ENCODE measurements around the gene TMEM273.

TMEM273 gene, protein sequence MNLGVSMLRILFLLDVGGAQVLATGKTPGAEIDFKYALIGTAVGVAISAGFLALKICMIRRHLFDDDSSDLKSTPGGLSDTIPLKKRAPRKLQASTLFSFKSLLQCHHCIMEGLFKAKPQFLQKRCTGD

DNA sequence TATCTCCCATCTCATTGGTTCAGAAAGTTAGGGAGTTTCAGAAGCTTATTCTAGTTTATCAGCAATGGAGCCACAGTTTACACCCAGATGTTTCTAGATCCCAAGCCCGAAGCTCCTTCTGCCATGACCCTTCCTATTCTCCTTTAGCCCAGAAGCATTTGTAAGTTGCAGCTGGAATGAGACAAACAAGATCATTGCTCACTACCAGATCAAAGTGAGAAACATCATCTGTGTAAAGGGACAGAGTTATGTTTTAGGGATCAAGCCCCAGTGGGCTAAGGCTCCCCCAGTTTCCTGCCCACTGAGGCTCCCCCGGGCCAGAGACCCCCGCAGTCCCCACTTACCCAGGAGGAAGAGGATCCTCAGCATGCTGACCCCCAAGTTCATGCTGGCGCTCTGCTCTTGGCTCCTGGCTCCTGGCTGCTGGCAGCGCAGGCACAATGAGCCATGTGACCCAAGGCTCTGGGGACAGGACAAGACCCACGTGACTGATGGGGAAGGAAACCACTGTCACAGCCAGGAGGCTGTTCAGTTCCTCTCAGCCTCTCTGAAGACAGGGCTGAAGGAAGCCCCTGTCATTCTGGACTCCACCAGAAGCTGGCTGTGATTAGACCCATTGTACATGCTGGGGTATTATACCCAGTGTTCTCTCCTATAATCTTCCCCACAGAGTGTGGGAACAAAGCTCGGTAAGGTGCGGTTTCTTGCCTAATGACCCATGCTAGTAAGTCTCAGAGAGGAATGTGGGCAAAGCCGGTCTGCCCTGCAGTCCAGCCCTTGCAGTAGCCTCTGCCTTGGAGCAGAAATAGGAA is at the start of gene TMEM273:
TMEM273 (minus strand) TSS at position 442 of the 812 bp plus-strand sequence; CDS start at position 387, 55 bp downstream.
- peak; percentile 64 for DNase-seq

- DNase-seq: no peak
Observed at GRCh38 chr10:49237985-49238384, 49.8 kb upstream of the TMEM273 start.

DNA sequence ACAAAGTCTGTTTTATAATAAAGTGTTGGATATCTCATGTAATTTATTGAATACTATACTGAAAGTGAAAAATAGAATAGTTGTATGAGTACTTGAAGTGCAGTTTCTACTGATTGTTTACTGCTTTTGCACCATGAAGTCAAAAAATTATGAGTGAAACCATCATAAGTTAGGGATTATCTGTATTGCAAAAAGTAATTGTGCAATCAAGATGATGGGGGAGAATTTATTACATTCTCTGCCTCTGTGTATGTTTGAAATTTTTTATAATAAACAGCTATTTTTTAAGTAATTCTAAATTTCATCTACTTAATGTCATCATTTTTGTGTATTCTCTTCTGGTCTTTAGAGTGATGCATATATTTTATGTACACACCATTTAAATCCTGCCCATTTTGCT is 47.2 kb upstream of the TMEM273 start:
- no peak for DNase-seq

GRCh38 chr10:49231086-49231820 is 43.1 kb upstream of the TMEM273 start:
- no peak for DNase-seq

DNA sequence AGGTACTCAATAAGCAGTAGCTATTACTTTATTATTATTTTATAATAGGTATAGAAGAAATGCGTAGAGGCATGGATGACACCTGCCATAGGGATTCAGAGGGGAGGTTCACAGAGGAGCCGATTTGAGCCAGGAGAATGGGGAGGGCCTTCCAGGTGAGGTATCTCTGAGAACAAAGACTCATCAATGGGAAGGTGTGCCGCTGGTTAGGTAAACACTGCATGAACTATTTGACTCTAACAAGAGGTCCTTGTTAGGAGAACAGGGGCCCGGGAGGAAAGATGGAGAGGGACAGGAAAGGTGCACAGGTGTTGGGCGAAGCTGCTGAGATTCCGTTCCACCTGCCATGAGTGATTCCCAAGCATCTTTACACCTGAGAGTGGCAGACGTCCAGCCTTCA is 41.8 kb upstream of the TMEM273 start:
- no peak for DNase-seq

- no peak for DNase-seq
Observed at GRCh38 chr10:49228677-49229076, 40.5 kb upstream of the TMEM273 start.

GRCh38 chr10:49227406-49227805 is 39.2 kb upstream of the TMEM273 start:
- no peak for DNase-seq

GRCh38 chr10:49226594-49226993 is 38.4 kb upstream of the TMEM273 start:
- no peak for DNase-seq

GRCh38 chr10:49225218-49225876 is 37.2 kb upstream of the TMEM273 start:
- no peak for DNase-seq

GRCh38 chr10:49223205-49223604 is 35.0 kb upstream of the TMEM273 start:
- DNase-seq: no peak

DNA sequence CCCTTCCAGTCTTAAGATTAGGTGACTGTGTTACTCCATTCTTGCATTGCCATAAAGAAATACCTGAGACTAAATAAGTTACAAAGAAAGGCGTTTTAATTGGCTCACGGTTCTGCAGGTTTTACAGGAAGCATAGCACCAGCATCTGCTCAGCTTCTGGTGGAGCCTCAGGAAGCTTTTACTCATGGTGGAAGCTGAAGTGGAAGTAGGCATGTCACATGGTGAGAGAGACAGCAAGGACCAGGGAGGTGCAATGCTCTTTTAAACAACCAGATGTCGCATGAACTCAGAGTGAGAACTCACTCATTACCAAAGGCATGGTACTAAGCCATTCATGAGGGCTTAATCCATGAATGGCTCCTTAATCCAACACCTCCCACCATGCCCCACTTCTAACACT is 34.0 kb upstream of the TMEM273 start:
- DNase-seq: no peak

- DNase-seq: no peak
Observed at GRCh38 chr10:49220679-49221078, 32.5 kb upstream of the TMEM273 start.

DNA sequence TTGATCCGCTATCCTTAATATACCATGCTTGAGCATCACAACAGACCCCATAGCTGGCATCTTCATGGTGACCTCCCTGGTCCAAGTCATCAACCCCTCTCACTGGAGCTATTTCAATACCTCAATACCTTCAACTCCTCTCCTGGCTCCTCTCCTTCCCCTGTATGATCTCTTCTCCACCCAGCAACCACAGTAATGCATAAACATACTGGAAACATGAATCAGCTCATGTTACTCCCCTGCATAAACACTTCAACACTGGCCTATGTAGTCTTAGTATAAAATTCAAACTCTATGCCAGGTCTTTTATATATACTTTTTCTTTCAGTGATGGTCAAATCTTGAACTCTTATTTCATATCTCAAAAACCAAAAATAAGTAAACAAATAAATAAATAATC is 31.8 kb upstream of the TMEM273 start:
- no peak for DNase-seq

GRCh38 chr10:49219248-49219647 is 31.1 kb upstream of the TMEM273 start:
- DNase-seq: no peak

GRCh38 chr10:49218480-49218879 is 30.3 kb upstream of the TMEM273 start:
- no peak for DNase-seq

- no peak for DNase-seq
Observed at GRCh38 chr10:49217645-49218044, 29.5 kb upstream of the TMEM273 start.

DNA sequence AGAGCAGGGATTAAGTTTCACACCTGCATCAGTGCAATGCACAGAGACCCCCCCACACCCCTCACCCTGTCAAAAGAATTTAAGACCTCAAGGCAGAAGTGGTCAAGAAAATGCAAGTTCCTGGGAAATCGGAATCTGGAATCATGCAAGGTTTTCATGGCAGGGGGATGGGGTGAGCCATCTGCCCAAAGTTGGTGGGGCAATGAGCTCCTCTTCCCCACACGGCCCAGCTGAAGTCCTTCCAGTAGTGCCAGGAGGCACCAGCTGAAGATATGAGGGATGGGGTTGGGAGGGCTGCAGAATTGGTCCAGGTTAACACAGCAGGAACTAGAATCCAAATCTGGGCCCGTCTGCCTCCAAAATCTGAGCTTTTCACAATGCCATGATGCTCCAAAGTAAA is 25.0 kb upstream of the TMEM273 start:
- no peak for DNase-seq

GRCh38 chr10:49212783-49213182 is 24.6 kb upstream of the TMEM273 start:
- DNase-seq: no peak

- DNase-seq: no peak
Observed at GRCh38 chr10:49212076-49212475, 23.9 kb upstream of the TMEM273 start.

DNA sequence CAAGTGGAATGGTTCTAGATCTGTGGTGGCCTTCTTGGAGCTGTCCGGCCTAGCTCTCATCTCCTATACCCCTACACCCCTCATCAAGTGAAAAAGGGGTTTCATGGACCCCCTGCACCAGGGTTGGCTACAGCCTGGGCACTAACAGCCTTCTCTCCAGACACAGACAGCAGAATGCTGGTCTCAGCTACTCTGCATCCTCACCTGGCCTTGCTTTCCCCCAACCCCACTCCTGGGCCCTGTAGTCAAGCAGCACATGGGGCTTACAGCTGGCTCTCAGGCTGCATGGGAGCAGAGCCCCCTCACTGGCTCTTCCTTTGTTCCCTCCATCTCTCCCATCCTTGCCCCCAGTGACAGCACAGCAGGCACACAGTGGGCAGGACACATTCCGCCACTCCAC is 20.8 kb upstream of the TMEM273 start:
- no peak for DNase-seq

DNA sequence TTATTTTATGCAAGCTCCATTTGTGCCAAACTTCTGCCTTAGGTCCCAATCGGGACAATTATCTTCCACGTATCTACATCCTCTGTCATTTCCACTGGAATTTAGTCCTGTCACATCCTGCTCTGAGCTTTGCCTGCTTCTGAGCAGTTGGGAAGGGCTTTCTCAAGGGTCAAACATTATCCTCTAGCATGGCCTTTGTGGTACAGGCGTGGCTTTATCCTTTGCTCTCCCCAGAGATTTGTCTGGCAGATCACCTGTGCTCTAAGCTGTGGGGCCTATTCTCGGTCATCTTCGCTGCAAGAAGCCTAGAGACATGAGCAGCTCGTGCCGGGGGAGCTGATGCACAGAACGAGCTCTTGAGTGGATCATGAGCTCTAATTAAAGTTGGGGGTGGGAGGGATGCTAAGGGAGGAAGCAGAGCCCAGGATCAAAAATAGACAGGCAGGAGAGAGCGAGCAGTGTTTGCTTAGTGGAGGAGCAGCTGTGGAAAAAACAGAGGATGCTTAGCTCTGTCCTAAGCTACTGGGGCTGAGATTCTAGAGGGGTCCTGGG is 19.8 kb upstream of the TMEM273 start:
- no peak for DNase-seq

- no peak for DNase-seq
Observed at GRCh38 chr10:49207113-49207512, 18.9 kb upstream of the TMEM273 start.

- no peak for DNase-seq
Observed at GRCh38 chr10:49205206-49205605, 17.0 kb upstream of the TMEM273 start.
